ENCODE data around the gene EME1.
A peak's percentile ranks its signal among the peaks of the same experiment; 100 is the strongest.
"Not testable (repeated sequence)": the region's sequence is repeated elsewhere in the genome, so short reads cannot be mapped to it uniquely, and the experiment has no call there.

EME1 gene

DNA sequence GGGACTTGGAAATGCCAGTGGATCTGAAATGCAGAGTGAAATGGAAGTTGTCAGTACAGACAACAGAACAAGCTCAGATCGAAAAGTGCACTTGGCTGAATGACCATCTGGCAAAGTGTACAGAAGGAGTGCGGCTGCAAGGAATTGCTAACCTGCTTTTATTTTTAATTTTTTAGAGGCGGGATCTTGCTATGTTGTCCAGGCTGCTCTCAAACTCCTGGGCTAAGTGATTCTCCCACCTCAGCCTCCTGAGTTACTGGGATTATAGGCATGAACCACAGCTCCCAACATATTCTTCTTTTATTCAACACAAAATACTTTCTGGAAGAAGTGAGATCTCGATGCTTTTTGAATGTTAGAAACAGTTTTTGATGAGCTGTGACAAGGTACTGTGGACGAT, 20.7 kb downstream of the EME1 start:
- DNase-seq (ENCODE audit: low spot score), result no peak

DNA sequence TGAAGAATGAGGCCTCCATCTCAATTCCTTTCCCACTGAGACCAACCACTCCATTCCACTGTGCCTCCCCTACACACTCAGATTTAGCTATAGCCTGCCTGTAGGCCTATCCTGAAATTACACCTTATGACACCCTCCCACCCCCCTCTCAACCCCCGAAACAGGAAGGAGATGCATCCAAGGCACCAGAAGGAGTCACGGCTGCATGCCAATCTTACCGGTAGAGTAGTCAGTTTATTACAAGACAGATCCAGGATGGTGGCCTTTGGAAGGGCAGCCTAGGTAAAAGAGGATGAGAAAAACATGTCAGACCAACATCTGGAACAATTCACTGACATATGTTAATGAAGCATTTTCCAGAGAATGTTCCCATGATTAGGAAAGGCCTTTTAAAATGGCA, 21.7 kb downstream of the EME1 start:
- DNase-seq (ENCODE audit: low spot score), result no peak

DNA sequence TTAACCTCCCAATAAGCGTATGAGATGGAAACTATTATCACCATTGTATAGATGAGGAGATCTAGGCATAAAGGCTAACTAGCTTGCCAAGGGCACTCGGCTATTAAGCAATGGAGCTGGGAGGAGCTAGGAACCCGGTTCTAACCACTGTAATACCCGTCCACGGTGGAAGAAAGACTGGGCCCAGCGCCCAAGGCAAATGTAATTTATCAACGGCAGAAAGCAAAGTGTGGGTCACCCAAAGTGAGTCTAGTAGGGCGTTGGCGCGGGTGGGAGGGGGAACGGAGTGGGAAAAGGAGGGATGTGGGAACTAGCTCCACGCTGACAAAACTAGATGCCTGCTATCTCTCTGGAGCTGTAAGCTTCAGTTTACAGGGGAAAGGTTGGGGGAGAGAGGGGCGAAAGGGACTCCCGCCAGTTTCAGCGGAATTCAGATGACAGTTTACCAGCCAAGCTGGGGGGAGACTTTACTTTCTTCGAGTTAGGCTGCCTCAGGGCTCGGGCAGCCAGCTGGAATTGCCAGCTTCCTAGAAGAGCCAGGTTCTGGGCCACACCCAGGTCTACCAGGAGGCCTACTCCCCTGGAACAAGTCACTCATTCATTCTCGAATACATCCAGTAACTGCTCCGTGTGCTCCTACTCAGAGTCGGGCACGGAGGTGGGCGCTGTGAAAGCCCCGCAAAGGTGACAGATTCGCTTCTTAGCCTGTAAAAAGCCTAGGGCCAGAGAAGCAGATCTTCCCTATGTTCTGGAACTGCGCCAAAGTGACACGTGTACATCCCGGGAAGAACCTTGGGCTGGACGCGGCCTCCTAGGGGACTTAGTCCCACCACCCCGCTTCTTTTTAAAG, 23.5 kb downstream of the EME1 start:
- no peak for DNase-seq (ENCODE audit: low spot score)

DNA sequence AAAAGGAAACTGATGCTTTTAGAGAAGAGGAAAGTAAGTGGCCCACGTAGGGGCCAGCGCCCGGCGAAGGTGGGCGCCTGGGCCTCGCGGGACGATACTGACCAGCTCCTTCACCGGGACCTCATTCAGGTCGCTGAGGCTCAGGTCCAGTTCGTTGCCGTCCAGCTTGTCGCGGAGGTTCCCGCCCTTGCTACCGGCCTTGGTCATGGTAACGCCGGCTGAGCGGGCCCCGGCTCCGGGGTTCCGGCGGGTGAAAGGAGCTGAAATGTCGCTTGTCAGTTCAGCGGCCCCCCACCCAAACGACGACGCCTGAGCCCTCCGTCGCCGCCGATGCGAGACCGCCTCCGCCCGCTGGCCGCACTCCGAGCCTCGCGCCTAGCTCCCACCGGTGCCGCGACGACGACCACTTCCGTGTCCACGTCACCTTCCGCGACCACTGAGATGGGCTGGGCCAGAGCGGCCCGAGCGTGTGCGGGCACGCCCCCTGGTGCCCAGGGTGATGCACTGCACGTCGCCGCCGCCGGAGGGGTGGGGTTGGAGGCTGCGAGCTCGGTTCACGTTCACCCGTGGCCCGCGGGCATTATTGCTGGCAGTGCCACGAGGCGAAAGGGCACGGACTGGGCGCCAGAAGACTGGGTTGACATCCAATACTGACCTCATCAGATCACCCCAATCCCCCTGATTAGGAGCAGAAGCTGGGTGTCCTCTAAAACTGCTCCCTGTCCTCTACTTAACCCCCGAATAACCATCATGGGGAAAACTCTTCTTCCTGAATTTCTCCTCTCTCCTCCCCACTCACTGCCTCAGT, 24.3 kb downstream of the EME1 start, which contains the start of gene LRRC59:
TSS of gene LRRC59 (minus strand) at position 413 of the 808 bp plus-strand sequence. CDS start at position 207, 206 bp downstream.
- DNase-seq (ENCODE audit: low spot score), result peak; percentile 94

DNA sequence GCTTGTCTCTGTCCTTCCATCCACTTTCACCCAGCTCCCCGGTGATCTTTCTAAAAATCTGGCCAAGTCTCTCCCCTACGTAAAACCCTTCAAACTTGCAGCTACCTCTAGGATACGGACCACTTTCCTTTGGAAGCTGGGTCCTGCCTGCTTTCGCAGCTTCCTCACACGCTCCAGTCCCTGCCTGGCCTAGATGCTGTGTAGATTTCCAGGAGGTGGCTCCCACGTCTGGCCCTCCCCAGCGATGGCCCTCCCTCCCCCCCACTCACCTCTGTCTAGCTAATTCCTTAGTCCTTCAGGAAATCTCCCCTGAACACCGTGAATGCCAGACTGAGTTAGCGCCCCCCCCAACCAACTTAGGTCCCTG, 24.9 kb downstream of the EME1 start:
- DNase-seq (ENCODE audit: low spot score), result no peak

DNA sequence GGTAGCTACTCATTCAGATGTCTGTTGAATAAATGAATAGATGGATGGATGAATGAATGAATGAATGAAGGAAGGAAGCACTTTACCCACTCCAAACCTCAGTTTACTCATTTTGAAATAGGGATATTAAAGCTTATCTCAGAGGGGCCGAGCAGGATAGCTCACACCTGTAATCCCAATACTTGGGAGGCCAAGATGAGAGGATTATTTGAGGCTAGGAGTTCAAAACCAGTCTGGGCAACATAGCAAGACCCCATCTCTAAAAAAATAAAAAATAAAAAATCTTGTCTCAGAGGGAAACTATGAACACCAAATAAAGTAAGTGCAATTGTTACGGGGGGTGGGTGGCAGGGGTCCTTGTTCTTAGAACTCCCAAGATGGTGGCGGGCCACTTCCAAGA, 25.6 kb downstream of the EME1 start:
- not testable (repeated sequence) for DNase-seq (ENCODE audit: low spot score)

DNA sequence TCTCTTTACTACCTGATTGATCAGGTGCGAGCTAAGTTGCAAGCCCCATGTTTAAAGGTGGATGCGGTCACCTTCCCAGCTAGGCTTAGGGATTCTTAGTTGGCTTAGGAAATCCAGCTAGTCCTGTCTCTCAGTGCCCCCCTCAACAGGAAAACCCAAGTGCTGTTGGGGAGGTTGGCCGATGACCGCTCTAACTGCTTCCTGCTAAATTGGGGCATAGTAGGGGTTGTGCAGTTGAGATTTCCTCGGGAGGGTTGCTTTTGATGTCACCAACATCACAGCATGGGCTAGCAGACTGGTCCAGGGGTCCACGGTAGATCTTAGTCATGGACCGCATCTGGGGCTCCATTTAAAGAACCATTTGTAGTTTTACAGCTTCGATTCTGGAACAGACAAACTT, 26.6 kb downstream of the EME1 start:
- not testable (repeated sequence) for DNase-seq (ENCODE audit: low spot score)

DNA sequence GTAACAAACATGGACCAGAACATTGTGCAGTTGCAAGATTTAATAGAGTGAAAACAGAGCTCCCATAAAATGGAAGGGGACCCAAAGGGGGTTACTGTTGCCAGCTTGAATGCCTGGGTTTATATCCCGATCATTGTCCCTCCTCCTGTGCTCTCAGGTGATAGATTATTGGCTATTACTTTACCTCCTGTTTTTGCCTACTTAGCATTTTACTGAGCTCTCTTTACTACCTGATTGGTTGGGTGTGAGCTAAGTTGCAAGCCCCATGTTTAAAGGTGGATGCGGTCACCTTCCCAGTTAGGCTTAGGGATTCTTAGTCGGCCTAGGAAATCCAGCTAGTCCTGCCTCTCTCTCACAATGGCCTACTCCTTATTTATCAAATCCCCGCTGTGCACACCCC, 32.3 kb downstream of the EME1 start:
- not testable (repeated sequence) for DNase-seq (ENCODE audit: low spot score)

DNA sequence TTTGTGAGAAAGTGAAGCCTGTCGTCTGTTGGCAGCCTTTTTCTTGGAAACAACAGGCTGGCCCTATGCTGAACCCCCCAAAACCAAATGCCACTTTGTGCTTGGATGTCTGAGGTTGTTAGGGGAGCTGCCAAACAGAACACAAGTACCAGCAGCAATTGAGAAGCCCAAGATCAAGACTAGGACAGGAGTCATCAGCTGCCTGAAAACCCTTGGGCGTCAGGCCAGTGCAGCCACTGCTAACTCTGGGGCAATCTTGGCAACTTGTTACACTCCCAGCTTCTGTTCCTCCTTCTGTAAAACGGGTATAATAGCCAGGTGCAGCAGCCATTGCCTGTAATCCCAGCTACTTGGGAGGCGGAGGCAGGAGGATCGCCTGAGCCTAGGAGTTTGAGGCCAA, 33.5 kb downstream of the EME1 start:
- DNase-seq (ENCODE audit: low spot score), result no peak

DNA sequence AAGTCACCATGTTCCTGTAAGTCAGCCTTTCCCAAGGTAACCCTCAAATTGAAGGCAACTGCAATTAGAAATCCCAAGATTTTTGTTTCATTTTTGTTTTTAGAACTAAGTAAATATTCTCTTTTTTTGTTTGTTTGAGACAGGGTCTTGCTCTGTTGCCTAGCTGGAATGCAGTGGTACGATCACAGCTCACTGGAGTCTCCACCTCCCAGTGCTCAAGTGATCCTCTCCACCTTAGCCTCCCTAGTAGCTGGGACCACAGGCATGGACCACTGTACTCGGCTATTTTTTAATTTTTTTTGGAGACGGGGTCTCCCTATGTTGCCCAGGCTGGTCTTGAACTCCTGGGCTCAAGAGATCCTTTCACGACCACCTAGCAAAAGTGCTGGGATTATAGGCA, 34.9 kb downstream of the EME1 start:
- DNase-seq (ENCODE audit: low spot score), result no peak

DNA sequence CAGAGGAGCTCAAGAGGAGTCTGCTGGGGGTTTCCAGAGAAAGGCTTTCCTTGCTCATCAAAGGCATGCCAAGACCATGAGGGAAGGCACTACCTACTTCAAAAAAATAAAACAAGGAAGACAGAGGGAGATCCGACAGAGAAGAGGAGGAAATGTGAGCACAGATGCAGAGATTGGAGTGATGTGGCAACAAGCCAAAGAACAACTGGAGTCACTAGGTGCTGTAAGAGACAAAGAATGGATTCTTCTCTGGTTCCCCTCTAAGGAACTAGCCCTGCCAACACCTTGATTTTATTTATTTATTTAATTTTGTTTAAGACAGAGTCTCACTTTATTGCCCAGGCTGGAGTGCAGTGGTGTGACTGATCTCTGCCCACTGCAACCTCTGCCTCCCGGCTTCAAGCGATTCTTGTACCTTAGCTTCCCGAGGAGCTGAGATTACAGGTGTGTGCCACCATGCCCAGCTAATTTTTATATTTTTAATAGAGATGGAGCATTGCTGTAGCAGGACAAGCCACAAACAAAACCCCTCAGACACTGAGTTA, 39.2 kb downstream of the EME1 start:
- no peak for DNase-seq (ENCODE audit: low spot score)

DNA sequence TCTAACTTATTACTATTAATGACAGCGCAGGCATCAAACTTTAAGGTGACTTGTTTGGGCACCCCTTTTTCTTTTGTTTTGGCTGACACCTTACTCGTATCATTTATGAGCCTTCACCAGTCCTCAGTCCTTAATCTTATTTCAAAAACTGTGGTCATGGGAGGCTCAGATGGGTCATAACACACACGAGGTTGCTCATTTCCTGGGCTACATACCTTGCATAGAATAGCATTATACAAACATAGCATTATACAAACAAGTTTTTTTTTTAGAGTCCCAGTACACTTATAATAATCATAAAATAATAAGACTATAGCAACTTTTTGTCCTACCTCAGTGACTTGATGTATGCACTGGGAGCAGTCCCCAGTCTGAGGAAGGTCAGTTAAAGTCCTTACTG, 41.8 kb downstream of the EME1 start:
- DNase-seq (ENCODE audit: low spot score), result no peak

DNA sequence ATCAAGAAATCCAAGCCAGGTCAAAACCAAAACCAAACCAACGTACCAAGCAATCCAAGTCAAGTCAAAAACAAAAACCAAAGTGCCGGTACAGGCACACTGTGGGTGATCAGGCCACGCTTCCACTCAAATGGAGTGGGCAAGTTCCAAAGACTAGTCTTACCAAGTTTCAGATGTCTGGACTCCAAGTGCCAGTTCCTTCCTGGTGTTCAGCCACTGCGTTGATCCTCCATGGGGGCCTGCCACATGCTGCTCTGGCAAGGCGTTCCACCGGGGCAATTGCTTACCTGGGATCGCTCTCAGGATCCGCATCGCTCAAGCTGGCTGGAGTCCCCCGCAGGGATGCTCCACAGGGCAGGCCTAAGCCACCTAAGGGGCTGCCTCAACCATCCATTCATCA, 46.5 kb downstream of the EME1 start:
- DNase-seq (ENCODE audit: low spot score), result not testable (repeated sequence)

DNA sequence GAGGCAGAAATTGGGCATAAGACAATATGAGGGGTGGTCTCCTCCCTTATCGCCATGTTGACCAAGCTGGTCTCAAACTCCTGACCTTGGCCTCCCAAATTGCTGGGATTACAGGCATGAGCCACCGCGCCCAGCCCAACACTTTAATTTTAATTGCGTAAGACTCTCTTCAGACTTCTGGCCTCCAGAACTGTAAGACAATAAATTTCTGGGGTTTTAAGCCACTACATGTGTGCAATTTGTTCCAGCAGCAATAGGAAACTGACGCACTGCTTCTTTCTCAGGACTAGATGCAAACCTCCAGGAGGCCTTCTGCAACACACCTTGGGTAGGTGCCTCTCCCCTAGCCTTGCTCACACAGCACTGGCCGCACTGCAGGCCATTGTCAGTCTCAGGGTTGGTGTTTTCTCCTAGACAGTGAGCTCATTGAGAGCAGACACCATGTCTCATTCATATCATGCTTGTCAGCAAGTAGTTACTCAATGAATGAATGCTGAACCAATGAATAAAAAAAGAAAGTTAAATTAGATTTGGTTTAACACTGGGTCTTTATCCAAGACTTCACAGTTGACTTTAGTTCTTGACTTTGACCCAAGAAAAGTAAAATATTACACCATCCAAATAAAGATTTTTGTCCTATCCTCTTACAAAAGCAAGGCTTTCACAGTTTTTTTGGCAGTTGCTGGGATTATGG, 47.5 kb downstream of the EME1 start:
- no peak for DNase-seq (ENCODE audit: low spot score)

DNA sequence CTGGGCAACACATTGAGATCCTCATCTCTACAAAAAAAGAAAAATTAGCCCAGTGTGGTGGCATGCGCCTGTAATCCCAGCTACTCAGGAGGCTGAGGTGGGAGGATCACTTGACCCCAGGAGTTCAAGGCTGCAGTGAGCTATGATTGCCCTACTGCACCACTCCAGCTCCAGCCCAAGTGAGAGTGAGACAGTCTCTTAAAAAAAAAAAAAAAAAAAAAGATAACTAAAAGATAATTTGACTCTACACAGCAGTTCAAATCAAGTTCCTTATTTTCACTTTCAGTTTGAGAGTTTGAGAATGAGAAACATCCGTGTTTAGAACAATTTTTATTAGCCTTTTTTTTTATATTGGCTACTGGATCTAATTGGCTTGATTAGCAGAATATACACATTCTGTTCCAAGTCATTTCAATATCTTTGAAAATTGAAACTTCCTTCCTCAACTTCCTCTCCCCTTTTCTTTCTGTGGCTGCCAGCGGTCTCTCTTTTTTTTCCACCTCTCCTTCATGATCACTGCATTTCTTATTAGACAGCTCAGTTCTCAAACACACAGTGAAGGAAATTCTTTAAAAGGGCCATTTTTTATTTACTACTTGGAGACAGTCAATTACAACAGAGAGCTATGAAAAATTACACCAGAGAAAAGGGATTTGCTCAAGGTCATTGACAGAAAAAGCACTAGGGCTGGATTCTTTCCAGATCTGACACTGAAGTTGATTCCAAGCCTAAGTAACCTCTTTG, 48.5 kb downstream of the EME1 start:
- no peak for DNase-seq (ENCODE audit: low spot score)

DNA sequence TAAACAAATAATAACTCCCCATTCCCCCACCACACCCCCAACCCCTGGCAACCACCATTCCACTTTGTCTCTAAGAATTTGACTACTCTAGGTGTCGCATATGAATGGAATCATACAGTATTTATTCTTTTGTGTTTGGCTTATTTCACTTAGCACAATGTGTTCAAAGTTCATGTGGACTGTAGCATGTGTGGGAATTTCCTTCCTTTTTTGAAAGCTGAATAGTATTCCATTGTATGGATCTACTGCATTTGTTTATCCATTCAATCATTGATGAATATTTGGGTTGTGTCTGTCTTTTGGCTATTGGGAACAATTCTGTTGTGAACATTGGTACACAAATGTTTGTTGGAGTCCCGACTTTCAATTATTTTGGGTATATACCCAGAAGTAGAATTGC, 49.7 kb downstream of the EME1 start:
- no peak for DNase-seq (ENCODE audit: low spot score)

DNA sequence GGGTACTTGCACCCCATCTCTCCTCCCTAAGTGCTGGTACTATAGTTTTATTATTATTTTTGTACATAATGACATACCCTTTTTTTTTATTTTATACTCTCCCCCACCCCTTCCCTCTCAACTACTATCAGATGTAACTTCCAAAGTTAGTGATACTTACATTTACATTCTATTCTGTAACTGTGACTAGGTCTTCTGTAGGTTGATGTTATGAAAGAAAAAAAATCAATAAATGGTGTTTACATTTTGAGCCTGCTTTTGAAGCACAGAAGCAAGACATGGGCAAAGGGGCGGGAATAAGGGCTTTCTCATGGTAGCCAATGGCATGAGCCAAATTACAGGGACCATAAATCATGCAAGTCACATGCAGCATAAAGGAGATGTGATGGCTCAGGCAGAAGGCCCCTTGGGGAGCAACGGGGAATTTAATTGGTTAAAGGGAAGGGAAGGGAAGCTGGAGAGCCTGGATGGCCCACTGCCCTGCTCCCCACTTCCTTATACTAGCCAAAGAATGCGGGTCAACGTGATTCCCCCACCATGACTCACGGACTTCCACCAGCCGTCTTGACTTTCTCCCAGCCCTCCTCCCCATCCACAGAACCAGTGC, 50.6 kb downstream of the EME1 start:
- no peak for DNase-seq (ENCODE audit: low spot score)

DNA sequence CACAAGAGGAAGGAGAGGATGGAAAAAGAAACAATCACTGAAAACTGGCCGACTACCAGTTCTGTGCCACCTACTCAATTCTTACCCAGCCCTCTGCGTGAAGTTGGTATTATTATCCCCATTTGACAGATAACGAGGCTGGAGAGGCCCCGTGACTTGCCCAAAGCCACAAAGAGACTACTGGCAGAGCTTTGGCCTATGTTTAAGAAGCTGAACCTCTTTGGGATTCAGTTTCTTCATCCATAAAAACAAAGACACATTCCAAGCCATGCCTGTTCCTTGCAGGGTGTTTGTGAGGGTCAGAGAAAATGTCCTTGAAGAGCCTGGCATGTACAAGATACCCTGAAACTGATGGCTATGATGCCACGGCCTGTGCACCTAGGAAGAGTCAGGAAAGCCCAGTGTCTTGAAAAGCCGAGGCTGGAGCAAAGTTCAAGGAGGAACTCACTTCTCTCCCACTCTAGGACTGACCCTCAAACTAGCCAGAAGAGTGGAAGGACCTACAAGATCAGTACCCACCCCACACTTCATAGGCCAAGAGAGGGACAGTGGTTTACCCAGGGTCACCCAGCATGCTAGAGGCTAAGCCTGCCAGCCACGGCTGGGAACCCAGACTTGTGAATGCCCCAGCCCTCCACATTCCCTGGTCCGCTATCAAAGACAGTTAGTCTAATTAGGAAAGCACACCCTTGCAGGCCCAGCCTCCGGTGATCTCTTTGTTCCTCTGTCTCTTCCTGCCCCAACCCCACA, 51.4 kb downstream of the EME1 start:
- DNase-seq (ENCODE audit: low spot score), result no peak

DNA sequence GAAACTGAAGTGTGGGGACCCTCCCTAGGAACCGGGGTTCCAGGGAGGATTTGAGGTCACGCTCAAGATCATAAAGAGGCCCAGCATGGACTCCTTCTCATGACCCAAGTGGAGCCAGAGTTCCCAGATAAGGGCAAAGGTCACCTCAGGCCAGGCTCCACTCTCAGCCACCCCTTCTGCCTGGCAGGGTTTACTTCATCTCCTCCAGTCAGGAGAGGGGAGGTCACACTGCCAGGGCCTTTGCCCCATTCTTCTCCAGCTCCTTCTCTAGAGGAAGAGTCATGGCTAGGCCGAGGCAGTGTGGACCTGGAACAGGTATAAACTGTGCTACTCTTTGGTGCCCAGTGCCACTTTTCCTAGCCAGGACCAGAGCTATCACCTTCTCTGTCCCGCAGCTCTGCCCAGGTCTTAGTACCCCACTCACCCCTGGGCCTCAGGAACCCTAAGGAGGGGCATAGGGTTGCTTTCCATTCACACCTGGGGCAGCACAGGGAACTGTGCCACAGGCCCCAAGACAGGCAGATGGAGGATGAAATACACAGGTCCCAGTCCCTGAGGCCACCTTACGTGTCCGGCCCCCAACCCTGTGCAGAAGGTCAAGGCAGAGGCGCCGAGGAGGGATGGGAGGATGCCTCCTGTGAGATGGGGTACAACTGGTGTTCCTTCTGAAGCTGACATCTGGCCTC, 52.1 kb downstream of the EME1 start:
- DNase-seq (ENCODE audit: low spot score), result no peak
